Muscle of leg (tissue), 11 donors: ENCODE results near the gene RUNDC3A. TPM values are rescaled to one million over a fixed set of nuclear protein-coding genes. Genes with fewer than 3 reads are reported as not detected.
"Not testable (repeated sequence)": the region's sequence is repeated elsewhere in the genome, so short reads cannot be mapped to it uniquely, and the experiment has no call there.

Experiments used
- DNase-seq: peaks from one replicate; pipeline ENCODE4 v3.0.0; 2013
- H3K27ac ChIP-seq: one replicate; pipeline ENCODE4 v1.5.1; 2013; ENCODE audit warnings: mild to moderate bottlenecking, low read length, control low read depth
- H3K27me3 ChIP-seq: one replicate; pipeline ENCODE4 v1.6.1; 2013; ENCODE audit warnings: low read length; ENCODE audit not compliant: control insufficient read depth, insufficient read depth
- H3K36me3 ChIP-seq: one replicate; pipeline ENCODE4 v1.6.1; 2013; ENCODE audit warnings: low read length; ENCODE audit not compliant: control insufficient read depth, insufficient read depth
- H3K4me1 ChIP-seq: one replicate; pipeline ENCODE4 v1.6.1; 2013; ENCODE audit warnings: low read length; ENCODE audit not compliant: control insufficient read depth, insufficient read depth
- H3K4me3 ChIP-seq: one replicate; pipeline ENCODE4 v1.5.1; 2013; ENCODE audit warnings: low read length, control low read depth
- H3K9me3 ChIP-seq: replicated peaks from 2 replicates; pipeline ENCODE4 v1.6.1; 2013; ENCODE audit warnings: low read depth, low read length; ENCODE audit not compliant: control insufficient read depth
- WGBS: methylation state at CpG from one replicate; pipeline ENCODE4 v1.1.5; 2013; ENCODE audit warnings: missing lambda C conversion rate; ENCODE audit not compliant: insufficient coverage; 5-methylcytosine and 5-hydroxymethylcytosine counted together
- polyA plus RNA-seq, 8 donors: library from polyadenylated mRNA; unstranded; fragments of 120-200 nt; gene quantifications; one replicate each; pipeline versions ENCODE4 v1.2.1 to v1.2.3, GENCODE V29; 2013; ENCODE audit warnings: inconsistent platforms in 1 of 8, low replicate concordance in 1 of 8; ENCODE audit not compliant: insufficient read length in 8 of 8, insufficient read depth in 1 of 8
- total RNA-seq: library from RNA; stranded (reverse); fragments of 120-200 nt; gene quantifications from one replicate; pipeline ENCODE4 v1.2.4, GENCODE V29; 2013

RUNDC3A gene
- total and polyA plus RNA-seq, 9 donors: 1.4 to 5.2 (median 3.6) TPM

- no peaks in the 10 kb centered on the region for H3K36me3 ChIP-seq
- H3K9me3 ChIP-seq: no peaks in the 10 kb centered on the region
- DNase-seq: no peak
- peaks cover 5% of the 10 kb centered on the region for H3K27me3 ChIP-seq
- peaks cover 7% of the 10 kb centered on the region for H3K4me1 ChIP-seq
- H3K27ac ChIP-seq: peak overlapping the region; percentile 11
- 57% methylated on average over 6 of the region's 6 CpGs for WGBS
- no peak overlapping the region for H3K4me3 ChIP-seq
These were observed 30.3 kb downstream of the RUNDC3A start for GRCh38 chr17:44338702-44339101.

GRCh38 chr17:44340553-44340952 is 32.2 kb downstream of the RUNDC3A start:
- H3K4me3 ChIP-seq, H3K36me3 ChIP-seq, H3K9me3 ChIP-seq, DNase-seq, H3K27ac ChIP-seq, H3K27me3 ChIP-seq: not testable (repeated sequence)
- H3K4me1 ChIP-seq: peaks cover 15% of the 10 kb centered on the region
- no CpG with 5 or more reads among the region's 5 CpGs for WGBS

- Histone ChIP-seq H3K36me3 (no peaks in the 10 kb centered on the region), H3K27ac (no peak overlapping the region), H3K27me3 (no peaks in the 10 kb centered on the region), H3K4me1 (peaks cover 20% of the 10 kb centered on the region), H3K4me3 (no peak overlapping the region), H3K9me3 (no peaks in the 10 kb centered on the region)
- DNase-seq: no peak
- WGBS: 76% methylated on average over 11 of the region's 11 CpGs
These were observed 35.3 kb downstream of the RUNDC3A start for GRCh38 chr17:44343510-44344209.

GRCh38 chr17:44344939-44345453 is 36.6 kb downstream of the RUNDC3A start, which contains the start of gene GRN:
TSS of gene GRN (plus strand) at chr17:44345302. CDS start at chr17:44349165, 3,863 bp downstream.
- peak within 1 kb of the TSS; percentile 86 for H3K27ac ChIP-seq
- H3K4me3 ChIP-seq: peak within 1 kb of the TSS; percentile 81
- peak; percentile 100 for DNase-seq
- H3K4me1 ChIP-seq: peaks cover 17% of the 10 kb centered on the region
- no peaks in the 10 kb centered on the region for H3K27me3 ChIP-seq
- H3K36me3 ChIP-seq: peaks cover 7% of the 10 kb centered on the region
- H3K9me3 ChIP-seq: no peaks in the 10 kb centered on the region
- WGBS: 1% methylated on average over 18 of the region's 26 CpGs

- peaks cover 17% of the 10 kb centered on the region for H3K4me1 ChIP-seq
- H3K9me3 ChIP-seq: no peaks in the 10 kb centered on the region
- DNase-seq: peak; percentile 76
- H3K27ac ChIP-seq: peak overlapping the region; percentile 86
- no peaks in the 10 kb centered on the region for H3K27me3 ChIP-seq
- peaks cover 11% of the 10 kb centered on the region for H3K36me3 ChIP-seq
- peak overlapping the region; percentile 81 for H3K4me3 ChIP-seq
- 0% methylated on average over 3 of the region's 21 CpGs for WGBS
These were observed 37.1 kb downstream of the RUNDC3A start for GRCh38 chr17:44345454-44346026.

- 73% methylated on average over 4 of the region's 13 CpGs for WGBS
These were observed 37.9 kb downstream of the RUNDC3A start for GRCh38 chr17:44346064-44346844.

GRCh38 chr17:44347206-44348055 is 39.0 kb downstream of the RUNDC3A start:
- not testable (repeated sequence) for DNase-seq, H3K4me3 ChIP-seq, H3K27me3 ChIP-seq, H3K9me3 ChIP-seq, H3K27ac ChIP-seq
- H3K36me3 ChIP-seq: peaks cover 30% of the 10 kb centered on the region
- WGBS: 93% methylated on average over 2 of the region's 18 CpGs
- H3K4me1 ChIP-seq: peaks cover 24% of the 10 kb centered on the region

More at GRCh38 chr17:44346064-44346844, 37.9 kb downstream of the RUNDC3A start:
- H3K4me3 ChIP-seq: peak overlapping the region; percentile 81
- peaks cover 23% of the 10 kb centered on the region for H3K4me1 ChIP-seq
- no peaks in the 10 kb centered on the region for H3K9me3 ChIP-seq
- H3K27me3 ChIP-seq: no peaks in the 10 kb centered on the region
- DNase-seq: no peak
- H3K27ac ChIP-seq: no peak overlapping the region
- peaks cover 18% of the 10 kb centered on the region for H3K36me3 ChIP-seq

GRCh38 chr17:44348234-44348987 is 40.0 kb downstream of the RUNDC3A start:
- H3K27me3 ChIP-seq: no peaks in the 10 kb centered on the region
- H3K4me3 ChIP-seq: no peak overlapping the region
- H3K27ac ChIP-seq: no peak overlapping the region
- WGBS: 75% methylated on average over 7 of the region's 9 CpGs
- peaks cover 37% of the 10 kb centered on the region for H3K36me3 ChIP-seq
- peak; percentile 74 for DNase-seq
- H3K9me3 ChIP-seq: no peaks in the 10 kb centered on the region
- peaks cover 34% of the 10 kb centered on the region for H3K4me1 ChIP-seq

GRCh38 chr17:44348988-44349364 is 40.6 kb downstream of the RUNDC3A start:
- H3K4me1 ChIP-seq: peaks cover 34% of the 10 kb centered on the region
- H3K27ac ChIP-seq: no peak overlapping the region
- no peaks in the 10 kb centered on the region for H3K27me3 ChIP-seq
- no peak for DNase-seq
- H3K36me3 ChIP-seq: peaks cover 37% of the 10 kb centered on the region
- 90% methylated on average over 6 of the region's 6 CpGs for WGBS
- no peak overlapping the region for H3K4me3 ChIP-seq
- H3K9me3 ChIP-seq: no peaks in the 10 kb centered on the region
